GM12874 (cell line): ENCODE results near the gene SOCS6.

ENCODE experiments used
- TF ChIP-seq, protein P1 (sequence below): IDR thresholded peaks from 2 replicates; pipeline ENCODE4 v1.5.1; 2011; ENCODE audit warnings: low read depth, mild to moderate bottlenecking, control low read depth, low read length, moderate library complexity; ENCODE audit not compliant: insufficient read depth

SOCS6 gene

DNA sequence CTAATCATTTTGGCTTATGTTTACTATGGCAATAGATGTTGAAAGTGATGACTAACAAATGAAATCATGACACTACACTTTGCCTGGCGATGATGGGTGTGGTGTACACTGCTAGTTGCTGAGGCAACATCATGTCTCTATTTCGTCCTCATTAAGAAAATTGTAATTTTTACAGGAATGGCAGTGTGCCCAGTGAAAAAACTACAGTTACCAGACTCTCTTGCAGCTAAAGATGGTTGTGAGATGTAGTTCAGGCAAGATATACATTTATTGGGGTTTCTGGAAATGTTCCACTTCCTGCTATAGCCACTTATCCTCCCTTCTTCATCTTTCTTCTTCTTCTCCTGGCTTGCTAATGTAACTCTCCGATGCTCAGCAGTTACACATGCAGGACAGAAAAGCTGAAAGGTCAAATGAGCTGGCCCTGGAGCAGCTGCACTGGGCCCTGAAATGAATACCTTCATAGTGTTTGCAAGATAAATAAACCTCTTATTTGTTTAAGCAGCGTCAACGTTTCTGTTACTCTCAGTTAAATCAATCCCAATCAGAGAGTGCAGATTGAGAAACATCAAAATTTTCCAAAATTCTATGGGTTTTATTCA lies 46.0 kb downstream of the SOCS6 start:
- TF ChIP-seq, protein P1, sequence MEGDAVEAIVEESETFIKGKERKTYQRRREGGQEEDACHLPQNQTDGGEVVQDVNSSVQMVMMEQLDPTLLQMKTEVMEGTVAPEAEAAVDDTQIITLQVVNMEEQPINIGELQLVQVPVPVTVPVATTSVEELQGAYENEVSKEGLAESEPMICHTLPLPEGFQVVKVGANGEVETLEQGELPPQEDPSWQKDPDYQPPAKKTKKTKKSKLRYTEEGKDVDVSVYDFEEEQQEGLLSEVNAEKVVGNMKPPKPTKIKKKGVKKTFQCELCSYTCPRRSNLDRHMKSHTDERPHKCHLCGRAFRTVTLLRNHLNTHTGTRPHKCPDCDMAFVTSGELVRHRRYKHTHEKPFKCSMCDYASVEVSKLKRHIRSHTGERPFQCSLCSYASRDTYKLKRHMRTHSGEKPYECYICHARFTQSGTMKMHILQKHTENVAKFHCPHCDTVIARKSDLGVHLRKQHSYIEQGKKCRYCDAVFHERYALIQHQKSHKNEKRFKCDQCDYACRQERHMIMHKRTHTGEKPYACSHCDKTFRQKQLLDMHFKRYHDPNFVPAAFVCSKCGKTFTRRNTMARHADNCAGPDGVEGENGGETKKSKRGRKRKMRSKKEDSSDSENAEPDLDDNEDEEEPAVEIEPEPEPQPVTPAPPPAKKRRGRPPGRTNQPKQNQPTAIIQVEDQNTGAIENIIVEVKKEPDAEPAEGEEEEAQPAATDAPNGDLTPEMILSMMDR, result no peak

DNA sequence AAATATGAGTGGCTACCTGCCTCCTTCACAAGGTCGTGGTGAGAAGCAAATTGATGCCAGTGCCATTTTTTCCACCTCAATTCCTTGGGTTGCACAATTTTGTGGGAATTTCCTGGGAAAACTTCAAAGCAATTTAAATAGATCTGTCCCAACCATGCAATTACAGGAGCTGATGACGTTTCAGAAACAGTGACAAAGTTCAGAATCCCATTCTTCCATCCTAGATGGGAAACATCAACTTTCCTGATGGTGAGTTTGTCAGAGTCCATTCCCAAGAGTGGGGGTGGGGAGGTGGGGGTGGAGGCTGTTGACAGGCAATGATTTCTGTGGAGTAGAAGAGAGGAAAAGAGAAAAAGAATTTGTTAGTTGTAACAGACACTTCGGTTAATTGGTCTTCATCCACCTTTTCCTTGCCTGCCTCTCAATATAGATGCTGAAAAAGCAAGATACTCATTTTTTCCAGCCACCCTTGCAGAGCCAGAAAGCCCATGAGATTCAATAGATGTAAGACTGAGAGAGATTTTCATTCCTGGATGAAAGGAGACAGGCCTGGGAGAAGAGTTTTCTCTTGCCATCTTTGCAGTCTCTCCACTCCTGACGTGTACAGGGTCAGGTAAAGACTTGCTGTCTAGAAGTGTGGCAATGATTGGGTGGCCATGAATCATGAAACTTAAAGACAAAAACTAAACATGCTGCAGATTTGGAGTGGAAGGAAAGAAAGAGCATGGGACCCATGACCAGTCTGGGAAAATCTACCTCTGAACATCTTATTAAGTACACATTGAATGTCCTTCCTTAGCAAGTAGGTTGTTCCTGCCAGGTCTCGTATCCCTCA lies 47.3 kb downstream of the SOCS6 start:
- TF ChIP-seq, protein P1, result no peak

DNA sequence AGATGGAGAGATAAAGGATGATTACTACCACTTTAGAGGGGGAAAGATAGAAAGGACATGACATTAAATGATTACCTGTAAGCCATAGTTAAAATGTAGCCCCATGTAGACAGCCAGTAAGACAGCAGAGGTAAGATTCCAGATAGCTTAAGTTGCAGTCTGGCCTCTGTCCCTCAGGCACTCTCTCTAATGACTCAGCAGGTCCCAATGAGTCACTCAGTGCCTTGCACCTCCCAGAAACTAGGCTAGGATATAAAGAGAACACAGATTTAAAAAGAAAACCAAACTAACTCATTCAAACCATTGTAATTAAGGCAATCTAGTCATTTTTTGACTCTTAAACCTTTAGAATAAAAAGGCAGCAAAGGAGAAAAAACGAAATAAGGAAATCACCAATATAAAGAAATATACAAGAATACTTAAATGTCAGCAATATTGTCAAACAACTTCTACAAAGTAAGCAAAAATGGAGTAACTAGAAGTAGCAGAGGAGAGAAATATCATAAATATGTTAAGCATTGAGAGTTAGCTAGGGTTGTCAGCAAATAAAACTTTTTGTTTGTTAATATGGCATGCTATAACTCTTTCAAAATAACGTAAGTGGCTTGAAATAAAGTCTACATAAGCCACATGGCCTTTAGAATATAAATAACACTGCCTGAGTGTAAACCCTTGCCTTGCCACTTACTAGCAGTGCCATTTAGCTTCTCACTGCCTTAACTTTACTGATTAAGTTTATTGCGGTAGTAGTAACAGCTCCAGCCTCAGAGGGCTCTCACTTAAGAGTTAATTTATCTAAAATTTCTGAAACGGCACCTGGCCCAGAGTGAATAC lies 48.5 kb downstream of the SOCS6 start:
- TF ChIP-seq, protein P1, result no peak

DNA sequence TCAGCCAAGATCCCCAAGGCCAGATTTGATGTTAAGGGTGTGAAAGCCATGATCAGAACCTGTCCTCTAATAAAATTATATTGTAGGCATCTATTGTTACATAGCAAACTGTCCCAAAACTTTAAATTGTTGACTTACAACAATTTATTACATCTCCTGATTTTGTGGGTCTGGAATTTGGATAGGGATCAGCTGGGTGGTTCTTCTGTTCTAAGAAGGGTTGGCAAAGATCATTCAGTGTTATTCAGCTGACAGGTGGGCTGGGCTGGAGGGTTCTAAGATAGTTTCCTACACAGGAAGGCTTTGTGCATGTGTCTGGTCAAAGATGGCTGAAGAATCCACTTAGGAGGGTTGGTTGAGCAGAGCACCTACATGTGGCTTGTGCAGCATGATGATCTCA lies 50.0 kb downstream of the SOCS6 start:
- TF ChIP-seq, protein P1, result no peak

DNA sequence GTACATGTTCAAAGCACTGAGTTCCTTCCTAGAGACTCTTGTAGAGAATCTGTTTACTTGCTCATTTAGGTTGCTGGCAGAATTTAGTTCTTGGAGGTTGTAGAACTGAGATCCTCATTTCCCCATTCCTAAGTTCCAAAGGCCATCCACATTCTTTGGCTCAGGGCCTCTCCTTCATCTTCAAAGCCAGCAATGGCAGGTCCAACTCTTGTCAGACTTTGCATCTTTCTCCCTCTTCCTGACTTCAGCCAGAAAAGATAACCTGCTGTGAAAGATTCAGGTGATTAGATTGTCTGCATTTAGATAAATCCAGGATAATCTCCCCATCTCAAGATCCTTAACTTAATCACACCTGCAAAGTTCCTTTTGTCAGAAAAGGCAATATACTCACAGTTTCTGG lies 51.1 kb downstream of the SOCS6 start:
- TF ChIP-seq, protein P1, result no peak

DNA sequence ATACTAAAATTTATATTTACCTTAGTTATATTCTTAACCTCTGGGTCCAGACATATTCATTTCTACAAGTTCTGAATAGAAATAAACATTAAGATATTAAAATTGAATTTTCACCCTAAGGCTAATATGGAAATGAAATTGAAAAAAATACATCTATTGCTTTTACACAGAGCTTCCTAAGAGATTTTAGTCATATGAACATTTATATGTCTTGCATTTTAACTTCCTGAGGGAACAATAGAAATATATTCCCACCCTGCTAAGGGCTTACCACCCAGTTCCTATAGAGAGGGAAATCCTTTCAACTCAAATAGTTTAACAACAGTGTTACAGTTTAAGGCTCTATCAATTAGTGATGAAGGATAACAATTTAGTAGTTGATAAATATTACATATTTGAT lies 60.5 kb downstream of the SOCS6 start:
- TF ChIP-seq, protein P1, result no peak

DNA sequence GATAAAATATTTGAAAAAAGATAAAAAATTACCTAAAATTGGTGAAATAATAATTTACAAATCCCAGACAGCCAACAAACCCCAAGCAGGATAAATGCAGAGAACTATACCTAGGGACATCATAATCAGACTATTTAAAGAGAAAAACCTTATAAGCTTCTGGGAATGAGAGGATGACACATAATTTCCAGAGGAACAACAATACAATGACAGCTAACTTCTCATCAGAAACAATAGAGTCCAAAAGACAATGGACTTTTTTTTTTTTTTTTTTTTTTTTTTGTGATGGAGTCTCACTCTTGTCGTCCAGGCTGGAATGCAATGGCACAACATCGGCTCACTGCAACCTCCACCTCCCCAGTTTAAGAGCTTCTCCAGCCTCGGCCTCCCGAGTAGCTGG lies 65.2 kb downstream of the SOCS6 start:
- TF ChIP-seq, protein P1, result no peak
